ENCODE results near the gene LRG1.
"Not testable (repeated sequence)": the region's sequence is repeated elsewhere in the genome, so short reads cannot be mapped to it uniquely, and the experiment has no call there.

Gene LRG1

GRCh38 chr19:4567584-4568071, 27.8 kb upstream of the LRG1 start:
- TF ChIP-seq, protein P1, sequence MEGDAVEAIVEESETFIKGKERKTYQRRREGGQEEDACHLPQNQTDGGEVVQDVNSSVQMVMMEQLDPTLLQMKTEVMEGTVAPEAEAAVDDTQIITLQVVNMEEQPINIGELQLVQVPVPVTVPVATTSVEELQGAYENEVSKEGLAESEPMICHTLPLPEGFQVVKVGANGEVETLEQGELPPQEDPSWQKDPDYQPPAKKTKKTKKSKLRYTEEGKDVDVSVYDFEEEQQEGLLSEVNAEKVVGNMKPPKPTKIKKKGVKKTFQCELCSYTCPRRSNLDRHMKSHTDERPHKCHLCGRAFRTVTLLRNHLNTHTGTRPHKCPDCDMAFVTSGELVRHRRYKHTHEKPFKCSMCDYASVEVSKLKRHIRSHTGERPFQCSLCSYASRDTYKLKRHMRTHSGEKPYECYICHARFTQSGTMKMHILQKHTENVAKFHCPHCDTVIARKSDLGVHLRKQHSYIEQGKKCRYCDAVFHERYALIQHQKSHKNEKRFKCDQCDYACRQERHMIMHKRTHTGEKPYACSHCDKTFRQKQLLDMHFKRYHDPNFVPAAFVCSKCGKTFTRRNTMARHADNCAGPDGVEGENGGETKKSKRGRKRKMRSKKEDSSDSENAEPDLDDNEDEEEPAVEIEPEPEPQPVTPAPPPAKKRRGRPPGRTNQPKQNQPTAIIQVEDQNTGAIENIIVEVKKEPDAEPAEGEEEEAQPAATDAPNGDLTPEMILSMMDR (IDR thresholded peaks at IDR 0.05; ENCODE audit: low read depth, low read length) = peak; percentile 99
- H3K4me3 ChIP-seq (replicated peaks in 1 of 2; ENCODE audit: low read depth in 2 of 2, low read length in 2 of 2) = no peak overlapping the region
- peak; percentile 69 to 79 for DNase-seq (ENCODE audit: low read depth in 2 of 2)

DNA sequence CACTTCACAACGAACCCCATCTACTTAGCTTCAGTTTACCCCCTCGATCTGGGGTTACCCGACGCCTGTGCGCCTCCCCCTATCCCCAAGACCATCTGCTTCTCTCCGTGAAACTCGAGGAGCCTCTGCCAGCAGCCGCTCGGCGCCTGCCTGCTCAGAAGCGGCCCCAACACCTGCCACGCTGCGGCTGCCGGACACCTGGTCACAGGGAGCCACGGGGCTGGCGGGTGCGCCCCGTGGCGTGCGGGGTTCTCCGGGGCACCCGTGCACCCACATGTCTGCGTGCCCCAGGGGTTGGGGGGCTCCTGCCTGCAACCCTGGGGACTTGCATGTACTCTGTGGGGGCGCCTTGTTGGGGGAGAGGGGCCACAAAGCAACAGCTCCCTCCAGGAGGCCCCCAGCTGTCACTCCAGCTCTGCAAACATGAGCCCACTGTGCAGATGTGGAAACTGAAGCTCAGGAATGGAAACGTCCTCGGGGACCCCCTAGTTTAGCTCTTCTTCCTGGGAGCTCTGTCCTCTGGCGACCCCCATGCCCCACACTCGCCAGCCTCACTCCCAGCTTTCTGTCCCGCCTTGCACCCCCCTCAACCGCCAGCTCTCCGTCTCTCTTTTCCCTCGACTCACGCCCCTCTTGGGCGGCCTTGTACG, 26.7 kb upstream of the LRG1 start:
- TF ChIP-seq, protein P1 (IDR thresholded peaks at IDR 0.05; ENCODE audit: low read depth, low read length) = no peak
- H3K4me3 ChIP-seq (replicated peaks in 1 of 2; ENCODE audit: low read depth in 2 of 2, low read length in 2 of 2) = no peak overlapping the region
- no peak for DNase-seq (ENCODE audit: low read depth in 2 of 2)

- DNase-seq (ENCODE audit: low read depth in 2 of 2) = not testable (repeated sequence)
These were observed 23.7 kb upstream of the LRG1 start for GRCh38 chr19:4563562-4563961.

GRCh38 chr19:4562085-4562484, 22.2 kb upstream of the LRG1 start:
- H3K4me3 ChIP-seq (replicated peaks in 1 of 2; ENCODE audit: low read depth in 2 of 2, low read length in 2 of 2); DNase-seq (ENCODE audit: low read depth in 2 of 2): not testable (repeated sequence)

More at GRCh38 chr19:4563562-4563961, 23.7 kb upstream of the LRG1 start:
- not testable (repeated sequence) for H3K4me3 ChIP-seq (replicated peaks in 1 of 2; ENCODE audit: low read depth in 2 of 2, low read length in 2 of 2)

DNA sequence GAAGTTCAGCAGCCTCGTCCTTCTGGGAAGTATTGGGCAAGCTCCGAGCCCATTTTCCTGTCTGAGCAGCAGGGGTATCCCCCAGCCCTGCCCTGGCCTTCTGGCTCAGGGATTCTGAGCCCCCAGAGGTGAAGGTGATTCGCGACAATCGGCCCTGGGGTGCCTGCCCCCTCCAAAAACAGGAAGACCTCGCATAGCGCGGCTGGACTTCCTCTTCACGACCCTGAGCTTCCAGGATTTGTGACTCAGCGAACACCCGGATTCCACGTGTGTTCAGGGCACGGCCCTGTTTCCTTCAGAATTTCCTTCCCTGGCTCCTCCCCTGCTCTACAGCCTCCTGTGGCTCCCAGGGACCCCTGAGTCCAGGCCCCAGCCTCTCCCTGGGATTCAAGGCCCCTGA, 19.7 kb upstream of the LRG1 start, which contains the start of gene SEMA6B:
Gene SEMA6B (minus strand): TSS at position 116 of the 400 bp plus-strand sequence. CDS start 1,227 bp downstream, outside the sequence.
- peak; percentile 63 to 69 for DNase-seq (ENCODE audit: low read depth in 2 of 2)
- TF ChIP-seq, protein P1 (IDR thresholded peaks at IDR 0.05; ENCODE audit: low read depth, low read length) = no peak

DNA sequence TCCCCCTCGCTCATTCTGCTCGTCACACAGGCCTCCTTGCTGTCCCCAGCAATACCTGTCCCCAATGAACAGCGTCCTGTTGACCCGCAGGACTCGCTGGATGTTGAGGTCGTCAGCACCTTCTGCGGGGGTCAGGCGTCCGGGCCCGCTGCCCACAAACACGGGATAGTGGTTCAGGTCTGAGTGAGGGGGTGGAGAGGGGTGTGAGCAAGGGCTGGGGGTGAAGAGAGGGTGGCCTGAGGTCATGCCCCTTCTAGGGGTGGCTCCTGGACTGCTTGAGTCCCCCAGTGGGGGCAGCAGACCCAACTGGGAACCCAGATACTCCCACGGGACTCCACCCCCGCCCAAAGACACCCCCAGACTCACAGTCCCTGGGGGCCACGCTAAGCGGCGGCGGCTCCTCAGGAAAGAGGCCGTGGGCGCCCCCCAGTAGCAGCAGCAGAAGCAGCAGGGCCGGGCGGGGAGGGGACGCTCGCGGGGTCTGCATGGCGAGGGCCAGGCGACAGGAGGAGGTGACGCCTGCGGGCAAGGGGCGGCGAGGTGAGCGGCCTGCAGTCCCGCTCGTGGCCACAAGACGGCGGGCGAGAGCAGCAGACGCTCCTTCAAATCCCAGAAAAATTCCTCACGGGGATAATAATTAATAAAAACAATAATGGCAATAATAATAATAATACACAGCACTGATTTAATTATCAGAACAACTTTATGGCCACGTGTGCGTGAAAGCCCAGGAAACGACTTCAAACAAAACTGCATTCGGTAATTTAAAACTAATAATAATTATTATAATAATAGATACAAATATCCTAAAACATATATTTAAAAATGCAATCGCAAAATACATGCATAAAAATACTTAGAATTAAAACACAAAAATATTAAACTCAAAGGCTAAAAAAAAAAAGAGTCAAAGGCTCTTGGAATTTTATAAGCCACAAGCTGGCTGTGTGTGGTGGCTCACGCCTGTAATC, 18.4 kb upstream of the LRG1 start:
- TF ChIP-seq, protein P1 (IDR thresholded peaks at IDR 0.05; ENCODE audit: low read depth, low read length) = peak; percentile 97
- DNase-seq (ENCODE audit: low read depth in 2 of 2) = peak; percentile 39 to 42
- peak overlapping the region; percentile 31 to 52 for H3K4me3 ChIP-seq (replicated peaks in 1 of 2; ENCODE audit: low read depth in 2 of 2, low read length in 2 of 2)

More for the DNA sequence above, 19.7 kb upstream of the LRG1 start, which contains the start of gene SEMA6B:
- peak within 1 kb of the TSS in 1 of 2 donors; percentile 52 for H3K4me3 ChIP-seq (replicated peaks in 1 of 2; ENCODE audit: low read depth in 2 of 2, low read length in 2 of 2)

- TF ChIP-seq, protein P1 (IDR thresholded peaks at IDR 0.05; ENCODE audit: low read depth, low read length) = peak; percentile 14
- DNase-seq (ENCODE audit: low read depth in 2 of 2) = no peak
These were observed 17.5 kb upstream of the LRG1 start for GRCh38 chr19:4557144-4557970.

More at GRCh38 chr19:4557144-4557970, 17.5 kb upstream of the LRG1 start:
- H3K4me3 ChIP-seq (replicated peaks in 1 of 2; ENCODE audit: low read depth in 2 of 2, low read length in 2 of 2) = peak overlapping the region in 1 of 2 donors; percentile 31
